AG04450 (cell line): Measurements from ENCODE around the gene CCR3. TPM values are rescaled to one million over a fixed set of nuclear protein-coding genes. Genes with fewer than 3 reads are reported as not detected.

Experiments
- CTCF ChIA-PET: fragments of 300-600, 350-600 bp; formaldehyde crosslinking; extraction: SDS; loops from one replicate; lab custom pipeline; 2022; ENCODE audit warnings: antibody characterized with exemption, inconsistent platforms; lab: Charles Lee
- POLR2A ChIA-PET: fragments of 350-600 bp; formaldehyde crosslinking; extraction: SDS; loops from one replicate; lab custom pipeline; 2021; ENCODE audit warnings: antibody characterized with exemption, inconsistent platforms; lab: Yijun Ruan, JAX
- DNase-seq: peaks from one replicate; pipeline ENCODE4 v3.0.0-alpha.2; 2011; ENCODE audit warnings: low read depth, low spot score
- H3K27ac ChIP-seq: one replicate; pipeline ENCODE4 v1.5.1; 2012; ENCODE audit warnings: low read depth, low read length, control low read depth
- H3K27me3 ChIP-seq: one replicate; pipeline ENCODE4 v1.6.0; 2012; ENCODE audit warnings: low read length; ENCODE audit not compliant: control insufficient read depth, insufficient read depth
- H3K4me3 ChIP-seq: 2 replicates; pipeline ENCODE4 v1.5.1; 2011; ENCODE audit warnings: mild to moderate bottlenecking, low read depth, low read length, control low read depth
- H3K9me3 ChIP-seq: 2 replicates; pipeline ENCODE4 v1.5.1; 2012; ENCODE audit warnings: low read length; ENCODE audit not compliant: control insufficient read depth, insufficient read depth
- CTCF ChIP-seq: IDR thresholded peaks from 2 replicates; pipeline ENCODE4 v1.5.1; 2011; ENCODE audit warnings: low read depth, low read length, control low read depth, inconsistent platforms
- polyA plus RNA-seq: library from polyadenylated mRNA; depleted of rRNA; stranded (reverse); fragments of >200 nt; gene quantifications from 2 replicates; pipeline ENCODE4 v1.2.3, GENCODE V29; 2011

Gene CCR3
- polyA plus RNA-seq, 1 experiment, result not detected

GRCh38 chr3:46301122-46301835, 59.0 kb downstream of the CCR3 start:
- H3K27ac ChIP-seq, result no peak overlapping the region
- ChIA-PET CTCF (no interaction called here), POLR2A (no interaction called here)
- peaks cover 19% of the 10 kb centered on the region for H3K27me3 ChIP-seq
- H3K4me3 ChIP-seq, result no peak overlapping the region
- no peak for DNase-seq
- TF ChIP-seq CTCF, result no peak
- H3K9me3 ChIP-seq, result no peaks in the 10 kb centered on the region

GRCh38 chr3:46303240-46303639, 61.0 kb downstream of the CCR3 start:
- H3K27me3 ChIP-seq, result peaks cover 14% of the 10 kb centered on the region
- ChIA-PET POLR2A (no interaction called here), CTCF (no interaction called here)
- TF ChIP-seq CTCF, result no peak
- H3K9me3 ChIP-seq, result no peaks in the 10 kb centered on the region
- H3K4me3 ChIP-seq, result no peak overlapping the region
- DNase-seq, result no peak
- H3K27ac ChIP-seq, result no peak overlapping the region

- no peak overlapping the region for H3K27ac ChIP-seq
- no peak for DNase-seq
- no peaks in the 10 kb centered on the region for H3K9me3 ChIP-seq
- no peak for TF ChIP-seq CTCF
- H3K27me3 ChIP-seq, result peaks cover 9% of the 10 kb centered on the region
- no peak overlapping the region for H3K4me3 ChIP-seq
- CTCF ChIA-PET, result no interaction called here
- POLR2A ChIA-PET, result no interaction called here
Observed at GRCh38 chr3:46304739-46305138, 62.5 kb downstream of the CCR3 start.

GRCh38 chr3:46312991-46313390, 70.7 kb downstream of the CCR3 start:
- ChIA-PET CTCF (no interaction called here), POLR2A (no interaction called here)
- no peak for DNase-seq

GRCh38 chr3:46314517-46314916, 72.3 kb downstream of the CCR3 start:
- CTCF ChIA-PET, result no interaction called here
- Histone ChIP-seq H3K4me3 (no peak overlapping the region), H3K27ac (no peak overlapping the region), H3K9me3 (no peaks in the 10 kb centered on the region), H3K27me3 (no peaks in the 10 kb centered on the region)
- no peak for TF ChIP-seq CTCF
- POLR2A ChIA-PET, result no interaction called here
- no peak for DNase-seq

More at GRCh38 chr3:46312991-46313390, 70.7 kb downstream of the CCR3 start:
- H3K9me3 ChIP-seq, result no peaks in the 10 kb centered on the region
- no peak for TF ChIP-seq CTCF
- H3K27ac ChIP-seq, result no peak overlapping the region
- H3K4me3 ChIP-seq, result no peak overlapping the region
- no peaks in the 10 kb centered on the region for H3K27me3 ChIP-seq
